K562 (cell line): ENCODE measurements around the gene TRIM47. TPM values are rescaled to one million over a fixed set of nuclear protein-coding genes. Genes with fewer than 3 reads are reported as not detected.

ENCODE experiments used
- ATAC-seq: fragments of 200-7000 bp; cut with Tn5 transposase; 3 replicates; pipeline ENCODE4 v1.9.1; 2020; ENCODE audit warnings: moderate library complexity
- BruUV-seq: library from RNA; stranded (reverse); fragments of 400-500 nt; replicated peaks from 2 replicates; lab custom pipeline; 2021; lab: Mats Ljungman, UMichigan
- CTCF ChIA-PET: fragments of 300-600 bp; formaldehyde crosslinking; extraction: SDS; loops from one replicate; lab custom pipeline; 2021; ENCODE audit warnings: low intra/inter-chr PET ratio; lab: Yijun Ruan, JAX
- POLR2A ChIA-PET: fragments of 300-600, 350-650 bp; sonication (Branson Sonifier 250); formaldehyde crosslinking; extraction: SDS; loops from one replicate; lab custom pipeline; 2021; ENCODE audit warnings: antibody characterized with exemption, inconsistent platforms; lab: Yijun Ruan, JAX
- DNase-seq, 4 experiments: peaks; one replicate each; pipeline versions ENCODE4 v3.0.0 to v3.0.0-alpha.2; 2011 to 2018; ENCODE audit warnings: low spot score in 3 of 4, mixed read lengths in 3 of 4; ENCODE audit errors: extremely low read depth in 1 of 4
- FAIRE-seq: peaks from 2 replicates; lab custom pipeline; 2011; peaks lifted over from hg19 to GRCh38; lab: Jason Lieb, UNC
- H2AFZ ChIP-seq: 2 replicates; pipeline ENCODE4 v1.6.0; 2011; ENCODE audit warnings: low read depth, low read length, control low read depth, inconsistent platforms
- H3K27ac ChIP-seq: fragments of 200-600 bp; 3 replicates; pipeline ENCODE4 v1.8.0; 2011; ENCODE audit warnings: low read depth, mild to moderate bottlenecking, control low read depth, inconsistent platforms, low read length, moderate library complexity, mixed read lengths; ENCODE audit errors: extremely low read depth
- H3K27me3 ChIP-seq, 2 experiments: fragments of 300-600 bp in 1 of 2; 2 replicates in 1 of 2; 3 replicates in 1 of 2; pipeline versions ENCODE4 v1.6.0 to v1.8.0; 2011; ENCODE audit warnings: inconsistent platforms in 2 of 2, low read length in 2 of 2, mild to moderate bottlenecking in 1 of 2, mixed read lengths in 1 of 2, moderate library complexity in 1 of 2; ENCODE audit not compliant: control insufficient read depth in 2 of 2, insufficient read depth in 2 of 2
- H3K36me3 ChIP-seq: fragments of 300-600 bp; 3 replicates; pipeline ENCODE4 v1.8.0; 2011; ENCODE audit warnings: mild to moderate bottlenecking, low read length, inconsistent platforms; ENCODE audit not compliant: control insufficient read depth, insufficient read depth
- H3K4me1 ChIP-seq, 2 experiments: fragments of 200-600 bp in 1 of 2; replicated peaks in 1 of 2; 2 replicates in 1 of 2; 3 replicates in 1 of 2; pipeline versions ENCODE4 v1.5.1 to v1.8.0; 2011; ENCODE audit warnings: inconsistent platforms in 2 of 2, low read length in 2 of 2, mild to moderate bottlenecking in 1 of 2, mixed read lengths in 1 of 2, moderate library complexity in 1 of 2; ENCODE audit not compliant: control insufficient read depth in 2 of 2, insufficient read depth in 2 of 2
- H3K4me2 ChIP-seq: 2 replicates; pipeline ENCODE4 v1.6.1; 2011; ENCODE audit warnings: low read length, control low read depth, inconsistent platforms, mixed read lengths; ENCODE audit not compliant: insufficient read depth
- H3K4me3 ChIP-seq: fragments of 200-600 bp; sonication (generic), shearing (Covaris generic); 2 replicates; pipeline ENCODE4 v1.5.1; 2016; ENCODE audit warnings: control low read depth, inconsistent platforms
- H3K79me2 ChIP-seq: fragments of 200-600 bp; 3 replicates; pipeline ENCODE4 v1.8.0; 2011; ENCODE audit warnings: low read length, inconsistent platforms; ENCODE audit not compliant: control insufficient read depth, insufficient read depth
- H3K9ac ChIP-seq, 2 experiments: 2 replicates each; pipeline versions ENCODE4 v1.6.0 to v1.6.1; 2011; ENCODE audit warnings: low read depth in 2 of 2, low read length in 2 of 2, control low read depth in 1 of 2, inconsistent platforms in 1 of 2, mild to moderate bottlenecking in 1 of 2, mixed read lengths in 1 of 2; ENCODE audit not compliant: insufficient read depth in 1 of 2
- H3K9me1 ChIP-seq: one replicate; pipeline ENCODE4 v1.6.0; 2011; ENCODE audit warnings: inconsistent platforms, mild to moderate bottlenecking, low read length, moderate library complexity; ENCODE audit not compliant: control insufficient read depth, insufficient read depth
- H3K9me3 ChIP-seq: replicated peaks from 2 replicates; pipeline ENCODE4 v1.5.1; 2011; ENCODE audit warnings: low read depth, low read length, inconsistent platforms; ENCODE audit not compliant: control insufficient read depth, insufficient read depth
- H4K20me1 ChIP-seq: replicated peaks from 2 replicates; pipeline ENCODE4 v1.6.1; 2011; ENCODE audit warnings: low read length, inconsistent platforms, mixed read lengths; ENCODE audit not compliant: control insufficient read depth, insufficient read depth
- DNMT1 ChIP-seq: fragments of 450-650 bp; IDR thresholded peaks from 2 replicates; pipeline ENCODE4 v1.6.1; 2016; ENCODE audit warnings: antibody characterized with exemption, mild to moderate bottlenecking
- ETS1 ChIP-seq: conservative IDR thresholded peaks from 2 replicates; pipeline ENCODE4 v1.6.1; 2011; ENCODE audit warnings: low read depth, mild to moderate bottlenecking, low read length; ENCODE audit not compliant: control insufficient read depth
- FOS ChIP-seq: IDR thresholded peaks from 3 replicates; pipeline ENCODE4 v1.6.1; 2011; ENCODE audit not compliant: insufficient read length; ENCODE audit errors: extremely low read depth
- RBBP5 ChIP-seq: fragments of 200-600 bp; sonication (generic); IDR thresholded peaks from 2 replicates; pipeline ENCODE4 v1.6.1; 2012; ENCODE audit warnings: borderline replicate concordance, mild to moderate bottlenecking, low read length, control low read depth, inconsistent platforms; ENCODE audit not compliant: insufficient read depth, poor library complexity, severe bottlenecking
- RBM22 ChIP-seq: fragments of 200-400 bp; formaldehyde crosslinking; IDR thresholded peaks from 2 replicates; pipeline ENCODE4 v1.6.1; 2018; ENCODE audit warnings: low read length, low read depth; ENCODE audit not compliant: poor library complexity, severe bottlenecking
- XRCC5 ChIP-seq: fragments of 200-400 bp; formaldehyde crosslinking; IDR thresholded peaks from 2 replicates; pipeline ENCODE4 v1.6.1; 2017; ENCODE audit warnings: low read depth, mild to moderate bottlenecking, low read length
- ZNF347 ChIP-seq: fragments of 450-650 bp; formaldehyde crosslinking; IDR thresholded peaks from 2 replicates; pipeline ENCODE4 v1.4.0; 2020; ENCODE audit warnings: low read depth, mild to moderate bottlenecking, moderate library complexity
- WGBS: fragments of 100-300 bp; shearing (Covaris generic); methylation state at CpG from one replicate; pipeline ENCODE4 v1.1.6; 2016; ENCODE audit warnings: low coverage, mixed read lengths; ENCODE audit not compliant: insufficient coverage; ENCODE audit errors: missing lambda C conversion rate; 5-methylcytosine and 5-hydroxymethylcytosine counted together
- in situ Hi-C: fragments of 300-500 bp; cut with MboI; formaldehyde crosslinking; loops from 4 replicates; pipeline ENCODE4 v1.15.0; 2018; ENCODE audit warnings: inconsistent platforms, mixed read lengths
- intact Hi-C: fragments of 100-400 bp; cut with micrococcal nuclease; formaldehyde crosslinking; loops from 2 replicates; pipeline ENCODE4 v1.14.2; 2022
- polyA plus RNA-seq, 8 experiments: library from polyadenylated mRNA; depleted of rRNA in 4 of 8; stranded (reverse) in 5 of 8; unstranded in 3 of 8; fragments of >200 nt; fragmentation: Nextera tagmentation in 2 of 8; fragmentation: Illumina TruSeq in 1 of 8; extraction: Ambion mirVana in 2 of 8; extraction: Trizol in 1 of 8; gene quantifications; 2 replicates each; pipeline versions ENCODE4 v1.2.1 to v1.2.3, GENCODE V29; 2011 to 2014; ENCODE audit warnings: inconsistent platforms in 1 of 8, missing spikeins in 1 of 8
- total RNA-seq, 7 experiments: library from RNA; depleted of rRNA in 6 of 7; stranded (reverse); fragments of >200 nt in 6 of 7; fragmentation: Illumina TruSeq in 2 of 7; extraction: Trizol in 2 of 7; gene quantifications; 2 replicates each; pipeline versions ENCODE4 v1.2.1 to v1.2.3, GENCODE V29; 2011 to 2021; ENCODE audit warnings: low replicate concordance in 1 of 7

TRIM47 gene
- total and polyA plus RNA-seq, 9 of the 15 experiments (the other 6 are each of a cell fraction or from before 2014, with no cell fraction given) = 0.56 to 6.1 (median 3.2) TPM

- H3K9ac ChIP-seq = peak overlapping the region in 1 of 2 experiments; percentile 83; a peak in 2 of 4 replicates
- H3K79me2 ChIP-seq = no peaks in the 10 kb centered on the region
- CTCF ChIA-PET = no interaction called here
- H3K27ac ChIP-seq = no peak overlapping the region
- POLR2A ChIA-PET = interaction anchor here (0.6 to 15.8 kb wide), 3 partner anchors 11 to 97 kb away, joined by 3 to 169 read pairs (median 3); partner anchors contain the start of genes TRIM65 and UNK
- no peaks in the 10 kb centered on the region for H3K36me3 ChIP-seq
- no peak for ATAC-seq
- intact Hi-C loops = no loop called here
- peaks cover 6 to 38% of the 10 kb centered on the region in 2 experiments; a peak in 4 of 5 replicates for H3K4me1 ChIP-seq
- WGBS = 46% methylated on average over 14 of the region's 15 CpGs
- no peaks in the 10 kb centered on the region for H3K9me1 ChIP-seq
- no peak overlapping the region for H3K4me3 ChIP-seq
- TF ChIP-seq FOS = no peak
- TF ChIP-seq ZNF347 (CRISPR knock-in tag) = no peak
- no peak for TF ChIP-seq RBBP5
- TF ChIP-seq, all 486 proteins: peak for 0
- FAIRE-seq = no peak
- no peaks in the 10 kb centered on the region for H4K20me1 ChIP-seq
- H3K27me3 ChIP-seq = no peaks in the 10 kb centered on the region
- in situ Hi-C loops = no loop called here
- no peaks in the 10 kb centered on the region for H3K9me3 ChIP-seq
- DNase-seq = no peak
- no peak overlapping the region for H3K4me2 ChIP-seq
- H2AFZ ChIP-seq = no peak overlapping the region
- no TSS peak for BruUV-seq
Measured at GRCh38 chr17:75881678-75882454, 3.5 kb upstream of the TRIM47 start.

GRCh38 chr17:75880266-75880665 lies 1.9 kb upstream of the TRIM47 start:
- DNase-seq (no peak), FAIRE-seq (no peak), ATAC-seq (no peak)
- no peak overlapping the region for H3K4me3 ChIP-seq
- no peaks in the 10 kb centered on the region for H3K79me2 ChIP-seq
- ChIA-PET POLR2A (interaction anchor here (1.1 to 15.8 kb wide), 3 partner anchors 13 to 100 kb away, joined by 3 to 169 read pairs (median 3); partner anchors contain the start of gene TRIM65), CTCF (no interaction called here)
- H3K9ac ChIP-seq = peak overlapping the region in 1 of 2 experiments; percentile 28; a peak in 1 of 4 replicates
- intact Hi-C loops = no loop called here
- H3K36me3 ChIP-seq = no peaks in the 10 kb centered on the region
- no peaks in the 10 kb centered on the region for H4K20me1 ChIP-seq
- no peak overlapping the region for H2AFZ ChIP-seq
- no peaks in the 10 kb centered on the region for H3K9me3 ChIP-seq
- H3K4me1 ChIP-seq = peaks cover 3 to 46% of the 10 kb centered on the region in 2 experiments; a peak in 4 of 5 replicates
- in situ Hi-C loops = no loop called here
- no peak overlapping the region for H3K27ac ChIP-seq
- no peaks in the 10 kb centered on the region for H3K27me3 ChIP-seq
- 67% methylated on average over 7 of the region's 7 CpGs for WGBS
- H3K4me2 ChIP-seq = no peak overlapping the region
- no TSS peak for BruUV-seq
- no peak for TF ChIP-seq XRCC5
- no peak for TF ChIP-seq RBM22
- TF ChIP-seq DNMT1 = no peak
- TF ChIP-seq ETS1 = no peak
- H3K9me1 ChIP-seq = no peaks in the 10 kb centered on the region
